Middle frontal gyrus (tissue), 1 donor: ENCODE measurements around the gene GRIK5.
"Not testable (repeated sequence)": the region's sequence is repeated elsewhere in the genome, so short reads cannot be mapped to it uniquely, and the experiment has no call there.

Source experiments
- DNase-seq: peaks from one replicate; pipeline ENCODE4 v3.0.0-alpha.2; 2015; ENCODE audit warnings: low spot score; ENCODE audit errors: extremely low spot score

Gene GRIK5, protein sequence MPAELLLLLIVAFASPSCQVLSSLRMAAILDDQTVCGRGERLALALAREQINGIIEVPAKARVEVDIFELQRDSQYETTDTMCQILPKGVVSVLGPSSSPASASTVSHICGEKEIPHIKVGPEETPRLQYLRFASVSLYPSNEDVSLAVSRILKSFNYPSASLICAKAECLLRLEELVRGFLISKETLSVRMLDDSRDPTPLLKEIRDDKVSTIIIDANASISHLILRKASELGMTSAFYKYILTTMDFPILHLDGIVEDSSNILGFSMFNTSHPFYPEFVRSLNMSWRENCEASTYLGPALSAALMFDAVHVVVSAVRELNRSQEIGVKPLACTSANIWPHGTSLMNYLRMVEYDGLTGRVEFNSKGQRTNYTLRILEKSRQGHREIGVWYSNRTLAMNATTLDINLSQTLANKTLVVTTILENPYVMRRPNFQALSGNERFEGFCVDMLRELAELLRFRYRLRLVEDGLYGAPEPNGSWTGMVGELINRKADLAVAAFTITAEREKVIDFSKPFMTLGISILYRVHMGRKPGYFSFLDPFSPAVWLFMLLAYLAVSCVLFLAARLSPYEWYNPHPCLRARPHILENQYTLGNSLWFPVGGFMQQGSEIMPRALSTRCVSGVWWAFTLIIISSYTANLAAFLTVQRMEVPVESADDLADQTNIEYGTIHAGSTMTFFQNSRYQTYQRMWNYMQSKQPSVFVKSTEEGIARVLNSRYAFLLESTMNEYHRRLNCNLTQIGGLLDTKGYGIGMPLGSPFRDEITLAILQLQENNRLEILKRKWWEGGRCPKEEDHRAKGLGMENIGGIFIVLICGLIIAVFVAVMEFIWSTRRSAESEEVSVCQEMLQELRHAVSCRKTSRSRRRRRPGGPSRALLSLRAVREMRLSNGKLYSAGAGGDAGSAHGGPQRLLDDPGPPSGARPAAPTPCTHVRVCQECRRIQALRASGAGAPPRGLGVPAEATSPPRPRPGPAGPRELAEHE

DNA sequence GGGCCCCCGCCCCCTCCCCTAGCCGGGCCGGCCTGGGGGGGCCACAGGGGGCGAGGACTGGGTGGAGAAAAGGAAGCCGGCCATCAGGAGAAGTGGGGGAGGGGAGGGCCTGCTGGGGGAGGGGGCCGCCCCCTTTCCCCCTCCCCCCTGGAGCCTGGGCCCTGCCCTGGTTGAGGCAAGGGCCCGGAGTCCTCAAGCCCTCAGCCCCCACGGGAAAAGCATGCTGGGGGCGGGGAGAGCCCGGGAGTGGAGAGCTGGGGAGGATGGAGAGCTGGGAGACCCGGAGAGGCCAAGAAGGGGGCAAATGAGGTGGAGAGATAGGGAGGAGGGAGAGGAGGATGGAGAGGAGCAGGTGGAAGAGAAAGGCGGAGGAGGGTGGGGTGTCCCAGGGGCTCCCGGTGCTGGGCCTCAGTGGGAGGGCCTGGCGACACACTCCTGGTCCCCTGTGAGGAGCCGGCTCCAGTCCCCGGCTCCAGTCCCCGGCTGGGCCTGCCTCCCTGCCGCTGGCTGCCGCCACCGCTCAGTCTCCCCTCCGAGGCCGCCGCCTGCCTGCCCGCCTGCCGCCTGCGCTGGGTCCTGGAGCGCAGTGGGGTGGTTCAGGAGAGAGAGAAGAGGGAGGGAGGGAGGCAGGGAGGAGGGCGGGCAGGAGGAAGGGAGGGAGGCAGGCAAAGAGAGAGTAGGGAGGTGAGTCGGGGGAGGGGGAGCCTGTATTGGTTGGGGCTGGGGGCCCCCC, at the start of gene GRIK5:
GRIK5 (minus strand) TSS at position 588 of the 733 bp plus-strand sequence. CDS start 4,436 bp downstream, outside the sequence.
- peak; percentile 8 for DNase-seq

DNA sequence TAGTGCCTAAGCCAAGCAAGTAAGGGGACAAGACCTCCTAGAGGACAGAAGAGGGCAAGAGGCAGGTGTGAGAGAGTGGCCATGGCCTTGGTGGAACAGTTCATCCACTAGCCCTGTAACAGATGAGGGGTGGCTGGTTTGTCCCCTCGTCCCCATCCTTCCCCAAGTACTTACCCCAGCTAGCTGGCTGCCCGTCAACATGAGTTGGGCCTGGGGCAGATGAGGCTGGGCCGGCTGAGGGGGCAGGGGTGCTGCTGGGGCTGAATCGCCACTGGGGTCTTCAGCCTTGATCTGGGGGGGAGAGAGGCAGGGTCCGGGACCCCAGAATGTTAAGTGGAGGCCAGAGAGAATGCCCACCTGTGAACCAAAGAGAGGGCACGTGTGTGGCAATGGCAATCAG, 47.1 kb upstream of the GRIK5 start:
- no peak for DNase-seq

DNA sequence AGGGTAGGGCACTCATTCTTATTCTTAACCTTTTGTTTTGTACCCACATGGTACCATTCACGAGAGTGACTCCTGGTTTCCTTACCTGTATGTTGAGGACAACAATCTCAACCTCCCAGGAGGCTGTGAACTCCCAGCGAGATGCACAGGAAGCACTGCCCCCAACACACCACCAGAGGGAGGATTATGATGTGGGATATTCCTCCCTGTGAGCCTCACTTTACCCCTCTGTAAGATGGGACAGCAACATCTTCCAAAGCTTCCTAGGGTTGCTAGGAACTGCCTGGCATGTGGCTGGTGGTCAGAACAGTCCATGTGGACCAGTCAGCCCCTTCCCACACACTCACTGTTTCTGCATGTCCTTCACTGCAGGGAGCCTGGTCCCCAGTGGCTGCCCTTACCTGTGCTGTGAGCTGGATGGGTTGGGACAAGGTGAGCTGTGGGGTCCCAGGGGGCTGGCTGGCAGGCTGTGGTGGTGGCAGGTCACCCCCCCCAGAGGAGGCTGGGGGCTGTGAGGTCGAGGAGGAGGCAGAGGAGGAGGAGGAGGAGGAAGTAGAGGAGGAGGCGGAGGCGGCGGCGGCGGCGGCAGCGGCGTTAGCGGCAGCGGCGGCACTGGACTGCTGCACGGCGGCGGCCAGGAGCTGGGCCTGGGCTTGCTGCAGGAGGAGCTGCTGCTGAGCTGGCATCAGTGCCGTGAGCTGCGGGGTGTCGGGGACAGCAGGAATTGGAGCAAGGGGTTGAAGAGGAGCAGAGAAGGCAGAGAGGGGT, 46.5 kb upstream of the GRIK5 start:
- DNase-seq, result no peak

DNA sequence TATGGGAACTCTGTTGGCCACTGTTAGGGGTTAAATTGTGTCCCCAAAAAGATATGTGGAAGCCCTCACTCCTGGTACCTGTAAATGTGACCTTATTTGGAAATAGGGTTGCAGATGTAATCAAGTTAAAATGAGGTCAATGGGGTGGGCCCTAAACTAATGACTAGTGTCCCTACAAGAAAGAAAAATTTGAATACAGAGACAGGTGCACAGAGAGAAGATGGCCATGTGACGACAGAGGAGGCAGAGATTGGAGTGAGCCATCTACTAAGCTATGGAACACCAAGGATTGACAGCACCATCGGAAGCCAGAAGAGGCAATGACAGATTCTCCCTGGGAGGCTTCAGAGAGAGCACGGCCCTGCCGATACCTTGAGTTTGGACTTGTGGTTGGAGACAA, 45.7 kb upstream of the GRIK5 start:
- no peak for DNase-seq

DNA sequence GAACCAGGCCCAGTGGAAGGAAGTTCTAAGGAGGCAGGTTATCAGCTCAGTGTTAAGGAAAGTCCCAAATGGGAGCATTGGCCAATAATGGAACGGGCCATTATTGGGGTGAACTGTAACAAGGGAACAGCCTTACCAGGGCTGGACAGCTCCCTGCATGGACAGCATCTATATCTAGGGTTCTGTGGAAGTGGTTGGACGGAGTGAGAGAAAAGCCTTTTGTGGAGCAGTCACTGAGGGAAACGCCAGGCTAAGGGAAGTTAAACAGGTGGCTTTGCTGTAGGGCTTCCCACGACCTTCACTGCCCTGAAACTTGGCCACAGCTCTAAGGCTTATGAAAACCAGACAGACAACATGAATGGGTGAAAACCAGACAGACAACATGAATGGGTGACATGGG, 45.2 kb upstream of the GRIK5 start:
- DNase-seq, result no peak

DNA sequence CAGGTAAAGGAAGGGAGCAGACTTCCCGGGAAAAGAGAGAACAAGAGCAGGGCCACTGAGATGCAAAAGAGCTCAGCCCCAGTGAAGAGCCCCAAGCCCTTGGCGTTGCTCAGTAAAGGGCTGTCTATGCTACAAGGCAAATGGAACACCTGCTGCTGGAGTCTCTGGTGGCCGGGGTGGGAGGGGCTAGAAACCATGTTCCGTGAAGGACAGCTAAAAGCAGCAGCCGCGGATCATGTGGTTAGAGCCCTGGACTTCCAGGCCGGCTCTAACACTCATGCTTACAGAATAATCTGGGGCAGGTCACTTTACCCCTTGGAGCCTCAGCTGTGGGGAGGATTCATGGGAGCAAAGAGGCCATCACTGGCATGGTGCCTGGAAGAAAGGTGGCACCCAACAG, 44.4 kb upstream of the GRIK5 start:
- no peak for DNase-seq

DNA sequence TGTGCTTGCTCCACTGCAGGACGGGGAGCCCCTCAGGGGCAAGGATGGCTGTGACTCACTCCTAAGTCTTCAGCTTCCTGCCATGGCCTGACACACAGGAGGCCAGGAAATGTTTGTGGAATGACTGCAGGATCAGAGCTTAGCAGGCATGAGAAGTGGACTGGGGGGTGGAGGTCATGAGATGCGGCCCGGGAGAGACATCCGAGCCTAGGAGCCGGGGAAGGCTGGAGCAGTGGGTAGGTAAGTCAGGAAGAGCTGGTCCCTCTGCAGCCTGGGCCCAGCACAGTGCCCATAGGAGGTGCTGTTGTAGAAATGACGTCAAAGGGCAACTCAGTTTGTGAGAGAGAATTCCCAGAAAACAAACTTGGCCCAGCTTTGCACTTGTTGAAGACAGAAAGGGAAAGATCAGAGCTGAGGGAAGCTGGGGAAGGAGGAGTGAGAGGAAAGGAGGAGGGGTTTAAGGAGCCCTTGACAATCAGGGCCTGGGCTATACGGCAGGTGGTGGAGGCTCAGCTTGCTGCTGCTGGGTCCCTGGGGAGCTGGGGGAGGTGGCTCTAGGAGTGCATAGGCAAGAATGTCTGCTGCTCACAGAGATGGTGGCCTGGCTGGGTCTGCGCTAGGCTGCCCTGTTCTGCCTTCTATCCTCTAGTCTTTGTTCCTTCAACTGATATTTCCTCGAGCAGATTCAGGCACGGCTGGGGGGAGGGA, 43.8 kb upstream of the GRIK5 start:
- DNase-seq, result no peak

DNA sequence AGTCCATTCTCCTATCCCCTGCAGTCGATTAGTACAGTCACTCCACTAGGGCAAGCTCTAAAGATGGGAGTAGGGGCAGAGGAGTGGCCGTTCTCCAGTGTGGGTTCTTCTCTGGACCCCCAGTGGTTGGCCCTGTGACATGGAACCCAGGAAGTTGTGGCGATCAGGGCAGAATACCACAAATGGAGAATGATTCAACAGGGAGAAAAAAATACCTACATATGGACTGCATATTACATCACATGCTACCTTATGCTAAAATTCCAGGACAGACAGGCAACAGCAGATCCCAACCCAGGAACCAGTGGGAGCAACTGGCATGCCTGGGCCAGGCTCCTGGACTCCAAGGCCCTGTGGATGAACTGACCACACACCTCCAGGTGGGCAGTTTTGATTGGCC, 41.8 kb upstream of the GRIK5 start:
- no peak for DNase-seq

DNA sequence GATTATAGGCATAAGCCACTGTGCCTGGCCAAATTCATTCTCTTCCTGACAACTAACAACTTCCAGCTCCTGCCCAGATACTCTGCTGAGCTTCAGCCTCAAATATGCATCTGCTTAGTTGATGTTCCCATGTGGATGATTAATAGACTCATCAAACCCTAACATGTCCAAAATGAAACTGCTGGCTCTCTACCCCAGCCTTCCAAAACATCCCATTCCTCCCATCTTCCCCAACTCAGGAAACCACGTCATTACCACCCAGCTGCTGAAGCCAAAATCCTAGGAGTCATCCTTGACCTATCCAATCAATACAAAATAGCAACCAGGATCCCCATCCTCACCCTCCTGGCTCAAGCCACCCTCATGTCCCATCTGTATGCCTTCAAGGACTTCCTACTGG, 41.4 kb upstream of the GRIK5 start:
- no peak for DNase-seq

DNA sequence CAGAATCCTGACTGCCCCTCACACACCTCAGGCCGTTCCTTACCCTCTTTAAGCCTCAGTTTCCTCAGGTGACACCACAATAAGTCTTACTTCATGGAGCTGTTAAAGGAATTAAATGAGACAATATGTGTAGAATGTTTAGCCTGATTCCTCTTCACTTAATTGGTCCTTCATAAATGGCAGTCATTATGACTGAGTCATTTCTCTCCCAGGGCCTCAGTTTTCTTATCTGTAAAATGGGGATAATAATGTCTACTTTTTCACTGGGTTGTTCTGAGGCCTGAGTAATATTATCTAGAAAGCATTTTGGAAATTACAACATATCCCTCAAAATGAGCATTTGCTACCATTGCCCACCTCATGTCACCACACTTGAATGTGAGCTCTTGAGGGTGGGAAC, 40.7 kb upstream of the GRIK5 start:
- DNase-seq, result no peak

DNA sequence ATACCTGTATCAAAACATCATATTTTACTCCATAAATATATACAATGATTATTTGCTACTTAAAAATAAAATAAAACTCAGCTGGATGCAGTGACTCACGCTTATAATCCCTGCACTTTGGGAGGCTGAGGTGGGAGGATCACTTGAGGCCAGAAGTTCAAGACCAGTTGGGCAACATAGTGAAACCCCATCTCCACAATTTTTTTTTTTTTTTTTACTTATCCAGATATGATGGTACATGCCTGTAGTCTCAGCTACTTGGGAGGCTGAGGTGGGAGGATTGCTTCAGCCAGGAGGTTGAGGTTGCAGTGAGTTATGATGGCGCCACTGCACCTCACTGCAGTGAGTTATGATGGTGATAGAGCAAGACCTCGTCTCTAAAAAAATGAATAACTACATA, 39.9 kb upstream of the GRIK5 start:
- no peak for DNase-seq

DNA sequence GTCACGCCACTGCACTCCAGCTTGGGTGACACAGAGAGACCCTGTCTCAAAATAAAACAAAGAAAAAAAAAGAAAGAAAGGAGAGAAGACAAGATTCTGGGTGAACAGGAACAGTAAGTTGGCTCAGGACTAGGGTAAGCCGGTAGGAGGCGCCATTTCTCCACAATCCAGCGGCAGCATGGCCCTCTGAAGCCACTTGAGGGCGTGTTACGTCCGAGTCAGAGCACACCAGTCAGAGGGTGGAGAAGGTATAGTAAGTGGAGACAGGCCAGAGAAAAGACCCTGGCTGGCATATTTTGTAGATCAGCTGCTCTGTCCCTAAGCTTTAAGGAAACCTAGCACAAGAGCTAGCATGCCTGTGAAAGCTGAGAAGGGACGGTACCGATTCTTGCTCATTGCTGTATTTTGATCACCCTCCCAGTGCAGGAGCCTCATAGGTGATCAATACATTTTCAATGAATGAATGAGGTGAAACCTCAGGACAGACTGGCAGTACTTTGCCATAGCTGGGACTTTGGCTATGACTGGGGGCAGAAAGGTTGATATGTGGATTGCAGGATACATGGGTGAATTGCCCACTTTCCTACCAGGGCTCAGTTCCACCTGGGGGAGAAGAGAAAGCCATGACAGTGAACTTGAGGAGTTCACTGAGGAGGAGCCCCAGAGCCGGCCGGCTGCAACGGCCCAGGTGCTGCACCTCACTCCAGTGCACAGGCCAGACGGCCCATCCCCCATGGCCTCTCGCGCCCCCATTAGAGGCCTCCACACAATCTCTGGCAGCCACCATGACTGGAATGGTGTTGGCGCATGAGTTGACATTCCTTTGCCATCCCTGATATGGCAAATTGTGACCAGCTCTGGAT, 38.8 kb upstream of the GRIK5 start:
- peak; percentile 20 for DNase-seq

DNA sequence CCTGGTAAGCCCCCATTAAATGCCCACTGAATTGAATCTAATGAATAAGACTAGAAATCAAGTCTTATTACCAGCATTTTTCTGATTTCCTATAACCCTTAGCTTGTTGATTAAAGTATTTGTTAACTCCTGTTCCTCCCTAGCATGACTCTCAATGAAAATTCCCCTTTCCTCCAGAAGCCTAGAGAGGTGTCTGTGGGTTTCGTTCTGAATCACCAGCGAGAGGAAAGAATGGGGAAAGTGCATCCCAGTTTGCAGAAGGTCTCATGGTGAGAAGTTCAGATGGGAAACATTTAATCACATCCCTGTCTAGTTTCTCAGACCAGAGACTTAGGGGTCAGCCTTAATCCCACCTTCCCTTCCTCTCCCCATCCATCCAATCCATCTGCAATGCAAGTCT, 35.4 kb upstream of the GRIK5 start:
- DNase-seq, result no peak

DNA sequence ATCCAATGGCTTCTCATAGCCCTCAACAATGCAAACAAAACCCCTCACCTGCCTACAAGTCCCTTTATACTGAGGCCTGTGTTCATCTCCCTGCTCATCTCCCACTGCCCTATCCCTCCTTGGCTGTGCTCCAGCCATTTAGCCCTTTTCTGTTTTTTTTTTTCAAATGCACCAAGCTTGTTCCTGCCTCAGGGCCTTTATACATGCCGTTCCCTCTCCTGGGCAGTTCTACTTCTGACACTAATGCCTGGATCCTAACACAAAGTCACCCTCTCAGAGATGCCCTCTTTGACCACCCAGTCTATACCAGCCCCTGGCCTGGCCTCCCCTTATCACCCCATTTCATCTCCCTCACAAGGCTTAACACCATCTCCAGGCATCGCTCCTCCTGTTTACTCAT, 32.9 kb upstream of the GRIK5 start:
- no peak for DNase-seq

DNA sequence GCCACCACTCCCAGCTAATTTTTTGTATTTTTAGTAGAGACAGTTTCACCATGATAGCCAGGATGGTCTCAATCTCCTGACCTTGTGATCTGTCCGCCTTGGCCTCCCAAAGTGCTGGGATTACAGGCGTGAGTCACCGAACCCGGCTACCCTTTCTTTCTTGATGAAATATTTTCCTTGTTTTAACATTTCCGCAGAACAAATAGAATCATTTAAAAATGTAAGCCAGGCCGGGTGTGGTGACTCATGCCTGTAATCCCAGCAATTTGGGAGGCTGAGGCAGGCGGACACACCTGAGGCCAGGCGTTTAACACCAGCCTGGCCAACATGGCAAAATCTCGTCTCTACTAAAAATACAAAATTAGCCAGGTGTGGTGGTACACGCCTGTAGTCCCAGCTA, 30.2 kb upstream of the GRIK5 start:
- not testable (repeated sequence) for DNase-seq

DNA sequence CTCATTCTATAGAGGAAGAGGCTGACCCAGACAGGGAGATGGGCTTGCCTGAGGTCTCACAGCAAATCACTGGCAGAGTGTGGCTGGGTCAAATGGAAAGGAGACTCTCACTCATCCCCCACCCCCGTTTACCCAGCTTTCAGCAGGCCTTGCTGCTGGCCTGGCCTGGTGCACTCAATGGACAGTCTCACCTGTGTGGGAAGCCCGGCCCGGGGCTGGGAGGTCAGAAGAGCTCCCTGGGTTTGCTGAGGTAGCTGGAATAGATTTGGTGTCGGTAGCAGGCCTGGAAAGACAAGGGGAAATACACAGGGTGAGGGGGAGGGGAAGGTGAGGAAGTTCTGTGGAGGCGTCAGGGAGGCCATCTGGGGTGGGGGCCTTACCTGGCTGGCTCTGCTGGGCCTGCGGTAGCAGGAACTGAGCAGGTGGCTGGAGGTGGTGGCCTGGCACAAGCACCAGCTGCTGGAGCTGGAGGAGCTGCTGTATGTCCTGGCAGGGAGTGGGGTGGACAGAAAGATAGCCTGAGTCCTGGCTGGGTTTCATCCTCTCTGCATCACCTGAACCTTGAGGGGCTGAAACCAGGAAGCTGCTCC, 29.4 kb upstream of the GRIK5 start:
- no peak for DNase-seq

DNA sequence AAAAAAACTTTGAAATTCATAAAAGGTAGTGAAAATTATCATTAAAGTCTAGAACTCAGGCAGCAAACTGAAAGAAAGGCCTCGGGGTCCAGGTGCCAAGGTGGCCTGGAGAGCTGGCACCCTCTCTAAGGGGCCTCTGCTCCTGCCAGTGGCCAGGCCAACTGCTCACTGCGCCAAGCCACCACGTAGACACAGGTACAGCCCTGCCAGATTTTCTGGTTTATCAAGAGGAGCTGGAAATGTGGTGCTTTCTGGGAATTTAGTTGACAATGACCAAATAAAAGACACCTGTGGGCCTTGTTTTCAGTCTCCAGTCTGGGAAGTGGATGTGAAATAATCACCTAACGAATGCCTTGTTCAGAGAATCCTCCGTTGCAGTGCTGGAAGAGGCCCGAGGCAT, 28.8 kb upstream of the GRIK5 start:
- no peak for DNase-seq

DNA sequence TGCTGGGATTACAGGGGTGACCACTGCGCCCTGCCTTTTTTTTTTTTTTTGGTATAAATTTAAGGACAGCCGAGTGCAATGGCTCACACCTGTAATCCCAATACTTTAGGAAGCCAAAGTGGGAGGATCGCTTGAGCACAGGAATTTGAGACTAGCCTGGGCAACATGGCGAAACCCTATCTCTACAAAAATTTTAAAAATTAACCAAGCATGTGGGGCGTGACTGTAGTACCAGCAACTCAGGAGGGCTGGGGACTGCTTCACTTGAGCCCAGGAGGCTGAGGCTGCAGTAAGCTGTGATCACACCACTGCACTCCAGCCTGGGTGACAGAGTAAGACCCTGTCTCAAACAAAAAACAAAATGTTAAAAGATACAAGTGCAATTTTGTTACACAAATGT, 27.5 kb upstream of the GRIK5 start:
- DNase-seq, result no peak

DNA sequence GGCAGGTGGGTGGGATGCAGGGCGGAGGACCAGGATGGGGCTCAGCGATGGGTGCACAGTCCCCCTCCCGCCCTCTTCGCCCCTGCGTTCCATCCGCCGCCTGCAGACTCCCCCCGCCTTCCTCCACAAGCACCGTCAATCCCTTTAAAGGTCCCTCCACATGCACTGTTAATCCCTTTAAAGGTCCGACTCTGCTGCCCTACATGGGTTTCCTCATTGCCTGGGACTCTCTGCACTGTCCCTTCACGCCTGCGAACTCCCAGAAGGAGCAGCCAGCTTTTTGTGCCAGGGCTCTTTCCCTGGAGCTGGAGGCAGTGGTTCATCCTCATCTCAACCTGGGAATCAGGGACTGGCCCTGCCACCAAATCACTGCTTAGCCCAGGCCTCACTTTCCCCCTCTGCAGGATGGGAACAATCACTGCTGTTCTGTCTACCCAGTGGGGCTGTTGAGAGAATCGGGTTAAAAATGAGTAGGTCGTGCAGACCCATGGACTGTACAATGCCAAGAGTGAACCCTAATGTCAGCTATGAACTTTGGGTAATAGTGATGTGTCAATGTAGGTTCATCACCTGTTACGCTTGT, 26.3 kb upstream of the GRIK5 start:
- DNase-seq, result no peak
